Right cardiac atrium (tissue), 5 donors: Measurements from ENCODE around the gene NCOA1. TPM values are rescaled to one million over a fixed set of nuclear protein-coding genes. Genes with fewer than 3 reads are reported as not detected.

Source experiments
- ATAC-seq, 2 donors: fragments of 200-7000 bp; cut with Tn5 transposase; one replicate each; pipeline versions ENCODE4 v1.8.0 to v1.9.1; 2020; ENCODE audit warnings: moderate library complexity in 2 of 2, mild to moderate bottlenecking in 1 of 2
- DNase-seq, 3 donors: peaks; one replicate each; pipeline ENCODE4 v3.0.0-alpha.2; 2020
- H3K27ac ChIP-seq: one replicate; pipeline ENCODE4 v1.5.1; 2013; ENCODE audit warnings: mild to moderate bottlenecking, low read length, control low read depth, moderate library complexity
- H3K27me3 ChIP-seq: one replicate; pipeline ENCODE4 v1.6.1; 2013; ENCODE audit not compliant: control insufficient read depth, insufficient read depth
- H3K4me1 ChIP-seq: one replicate; pipeline ENCODE4 v1.6.1; 2013; ENCODE audit warnings: low read length; ENCODE audit not compliant: control insufficient read depth, insufficient read depth
- H3K4me3 ChIP-seq: one replicate; pipeline ENCODE4 v1.5.1; 2013; ENCODE audit warnings: low read length, control low read depth
- H3K9me3 ChIP-seq: one replicate; pipeline ENCODE4 v1.6.1; 2013; ENCODE audit warnings: low read length; ENCODE audit not compliant: control insufficient read depth
- WGBS: extraction: QIAGEN DNeasy Blood & Tissue Kit; methylation state at CpG from one replicate; pipeline ENCODE4 v1.1.7; 2013; 5-methylcytosine and 5-hydroxymethylcytosine counted together
- intact Hi-C, 4 donors: fragments of 100-400 bp; cut with DNase I; formaldehyde crosslinking; loops; one replicate each; pipeline versions ENCODE4 v1.11.0 to v1.14.0; 2022 to 2023
- polyA plus RNA-seq: library from polyadenylated mRNA; stranded (reverse); fragments of 200-250 nt; gene quantifications from one replicate; pipeline ENCODE4 v1.2.3, GENCODE V29; 2013
- total RNA-seq, 4 donors: library from RNA; stranded (reverse); fragmentation: NEBNext Ultra II Directional; extraction: Animal tissue kit (Norgen Biotek cat#: 25700); gene quantifications; one replicate each; pipeline ENCODE4 v1.2.1, GENCODE V29; 2021
- donor health status: healthy with polysubstance abuse.
- donor health status: DM: no; HTN: yes; CAD: no.
- donor health status: DM: no; HTN: no; CAD: no.
- donor health status: DM: no; HTN: yes; CAD: no; lungs with severe emphysema.
- donor health status: DM: yes; HTN: yes; CAD: no.

Gene NCOA1
- total and polyA plus RNA-seq, 5 donors, result 11.8 to 37.1 (median 34.6) TPM

DNA sequence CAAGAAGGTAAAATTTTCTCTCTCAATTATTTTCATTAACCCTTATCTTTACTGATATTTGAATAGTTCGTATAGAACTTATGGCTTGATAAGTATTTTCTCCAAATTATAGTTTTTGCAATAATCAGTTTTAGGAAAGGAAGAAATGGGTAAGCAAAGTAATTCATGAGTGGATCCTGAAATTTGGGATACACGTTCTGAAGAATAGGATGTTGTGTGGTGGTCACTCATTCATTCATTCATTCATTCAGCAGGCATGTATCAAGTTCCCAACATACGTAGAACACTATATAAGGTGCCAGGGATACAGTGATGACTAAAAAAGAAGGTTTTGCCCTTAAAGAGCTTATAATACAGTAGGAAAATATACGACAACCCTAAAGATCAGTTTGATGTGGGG, 206.7 kb downstream of the NCOA1 start:
- intact Hi-C loops, result loop anchor here in 1 of 4 donors (10.0 kb wide), 1 partner anchor 503 kb away; no protein-coding TSS in a partner anchor
- Histone ChIP-seq H3K27me3 (no peaks in the 10 kb centered on the region), H3K4me1 (no peaks in the 10 kb centered on the region), H3K27ac (no peak overlapping the region), H3K9me3 (no peaks in the 10 kb centered on the region), H3K4me3 (no peak overlapping the region)
- DNase-seq (no peak), ATAC-seq (no peak)
- WGBS, result 89% methylated on average over 4 of the region's 4 CpGs

DNA sequence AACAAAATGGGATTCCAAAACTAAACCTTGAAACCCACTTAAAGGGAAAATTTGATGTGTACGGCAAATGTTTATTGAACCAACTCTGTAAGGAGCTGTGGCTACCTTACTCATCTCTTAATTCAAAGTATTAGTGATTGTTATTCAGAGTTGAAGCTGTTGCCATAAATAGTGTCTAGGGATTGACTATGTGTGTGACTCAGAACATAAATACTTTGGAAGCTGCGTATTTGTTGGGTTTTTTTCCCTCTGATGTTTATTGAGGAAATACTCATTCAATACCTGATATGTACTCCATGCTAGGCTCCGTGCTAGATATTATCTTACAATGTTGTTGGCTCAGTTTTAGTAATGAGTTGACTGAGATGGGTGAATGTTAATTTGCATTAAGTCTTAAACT, 211.7 kb downstream of the NCOA1 start:
- DNase-seq, result no peak
- intact Hi-C loops, result no loop called here
- Histone ChIP-seq H3K4me1 (no peaks in the 10 kb centered on the region), H3K27ac (no peak overlapping the region), H3K4me3 (no peak overlapping the region), H3K9me3 (no peaks in the 10 kb centered on the region), H3K27me3 (no peaks in the 10 kb centered on the region)
- WGBS, result 81% methylated on average over 3 of the region's 3 CpGs
- no peak for ATAC-seq

DNA sequence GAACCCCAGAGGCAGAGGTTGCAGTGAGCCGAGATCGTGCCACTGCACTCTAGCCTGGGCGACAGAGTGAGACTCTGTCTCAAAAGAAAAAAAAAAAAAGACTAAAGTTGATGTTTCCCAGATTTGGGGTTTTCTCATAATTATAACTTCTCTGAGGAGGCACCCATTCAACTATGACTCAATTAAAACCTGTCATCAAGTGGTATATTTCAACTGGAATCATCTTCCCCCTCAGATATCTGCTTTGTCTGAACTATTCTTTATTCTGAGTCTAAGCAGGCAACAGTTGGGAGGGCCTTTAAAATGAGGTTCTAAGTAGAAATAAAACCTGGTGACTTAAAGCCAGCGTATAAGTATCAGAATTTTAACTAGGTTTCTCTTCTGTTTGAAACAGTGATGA, 213.6 kb downstream of the NCOA1 start:
- H3K27me3 ChIP-seq, result no peaks in the 10 kb centered on the region
- no peak overlapping the region for H3K4me3 ChIP-seq
- no peak overlapping the region for H3K27ac ChIP-seq
- WGBS, result 98% methylated on average over 4 of the region's 4 CpGs
- DNase-seq (no peak), ATAC-seq (no peak)
- H3K4me1 ChIP-seq, result no peaks in the 10 kb centered on the region
- intact Hi-C loops, result no loop called here
- no peaks in the 10 kb centered on the region for H3K9me3 ChIP-seq

DNA sequence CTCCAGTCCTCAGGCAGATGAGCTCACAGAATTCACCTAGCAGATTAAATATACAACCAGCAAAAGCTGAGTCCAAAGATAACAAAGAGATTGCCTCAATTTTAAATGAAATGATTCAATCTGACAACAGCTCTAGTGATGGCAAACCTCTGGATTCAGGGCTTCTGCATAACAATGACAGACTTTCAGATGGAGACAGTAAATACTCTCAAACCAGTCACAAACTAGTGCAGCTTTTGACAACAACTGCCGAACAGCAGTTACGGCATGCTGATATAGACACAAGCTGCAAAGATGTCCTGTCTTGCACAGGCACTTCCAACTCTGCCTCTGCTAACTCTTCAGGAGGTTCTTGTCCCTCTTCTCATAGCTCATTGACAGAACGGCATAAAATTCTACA, 216.1 kb downstream of the NCOA1 start:
- ATAC-seq (no peak), DNase-seq (no peak)
- Histone ChIP-seq H3K4me3 (no peak overlapping the region), H3K27me3 (no peaks in the 10 kb centered on the region), H3K27ac (no peak overlapping the region), H3K4me1 (no peaks in the 10 kb centered on the region), H3K9me3 (no peaks in the 10 kb centered on the region)
- 93% methylated on average over 3 of the region's 3 CpGs for WGBS
- intact Hi-C loops, result no loop called here

DNA sequence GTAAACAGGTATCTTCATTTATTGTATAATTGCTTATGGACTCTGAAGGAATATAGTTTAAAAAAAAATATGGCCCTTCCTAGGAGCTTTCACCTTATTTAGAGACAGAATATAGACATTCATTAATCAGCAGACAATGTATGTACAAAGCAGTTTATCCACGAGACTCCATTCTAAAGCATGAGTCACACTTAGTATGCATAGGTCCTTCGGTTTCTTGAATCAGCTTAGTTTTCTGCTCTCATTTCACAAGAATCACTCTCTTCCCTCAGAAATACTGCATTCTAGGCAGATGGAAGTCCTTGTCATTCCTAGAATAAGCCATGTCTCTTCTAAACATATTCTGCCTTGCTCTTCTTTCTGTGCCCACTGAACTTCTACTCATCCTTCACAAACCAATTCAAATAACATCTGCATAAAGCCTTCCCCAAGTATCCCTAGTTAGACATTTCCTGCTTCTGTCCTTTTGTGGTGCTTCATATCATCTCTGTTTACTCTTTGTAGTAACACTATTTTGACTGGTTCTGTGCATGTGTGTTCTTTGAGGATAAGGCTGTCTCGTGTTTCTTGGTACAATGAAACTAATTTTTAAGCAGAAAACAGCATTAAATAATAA, 217.6 kb downstream of the NCOA1 start:
- no peak overlapping the region for H3K4me3 ChIP-seq
- no peak overlapping the region for H3K27ac ChIP-seq
- 77% methylated on average over 3 of the region's 3 CpGs for WGBS
- H3K9me3 ChIP-seq, result no peaks in the 10 kb centered on the region
- ATAC-seq, result no peak
- no peaks in the 10 kb centered on the region for H3K27me3 ChIP-seq
- intact Hi-C loops, result no loop called here
- no peak for DNase-seq
- no peaks in the 10 kb centered on the region for H3K4me1 ChIP-seq

DNA sequence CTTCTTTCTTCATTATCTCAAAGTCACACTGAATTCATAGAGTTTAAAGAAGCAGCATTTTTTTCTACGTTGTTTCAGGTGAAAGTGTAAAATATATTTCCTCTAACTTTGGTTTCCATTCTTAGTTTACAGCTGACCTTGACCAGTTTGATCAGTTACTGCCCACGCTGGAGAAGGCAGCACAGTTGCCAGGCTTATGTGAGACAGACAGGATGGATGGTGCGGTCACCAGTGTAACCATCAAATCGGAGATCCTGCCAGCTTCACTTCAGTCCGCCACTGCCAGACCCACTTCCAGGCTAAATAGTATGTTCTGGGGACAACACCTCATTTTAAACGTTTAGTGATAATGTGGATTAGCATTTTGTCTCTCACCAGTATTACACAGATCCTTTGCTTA, 219.8 kb downstream of the NCOA1 start:
- 92% methylated on average over 6 of the region's 6 CpGs for WGBS
- no peaks in the 10 kb centered on the region for H3K27me3 ChIP-seq
- no peaks in the 10 kb centered on the region for H3K9me3 ChIP-seq
- ATAC-seq (no peak), DNase-seq (no peak)
- H3K27ac ChIP-seq, result no peak overlapping the region
- intact Hi-C loops, result no loop called here
- H3K4me3 ChIP-seq, result no peak overlapping the region
- no peaks in the 10 kb centered on the region for H3K4me1 ChIP-seq

DNA sequence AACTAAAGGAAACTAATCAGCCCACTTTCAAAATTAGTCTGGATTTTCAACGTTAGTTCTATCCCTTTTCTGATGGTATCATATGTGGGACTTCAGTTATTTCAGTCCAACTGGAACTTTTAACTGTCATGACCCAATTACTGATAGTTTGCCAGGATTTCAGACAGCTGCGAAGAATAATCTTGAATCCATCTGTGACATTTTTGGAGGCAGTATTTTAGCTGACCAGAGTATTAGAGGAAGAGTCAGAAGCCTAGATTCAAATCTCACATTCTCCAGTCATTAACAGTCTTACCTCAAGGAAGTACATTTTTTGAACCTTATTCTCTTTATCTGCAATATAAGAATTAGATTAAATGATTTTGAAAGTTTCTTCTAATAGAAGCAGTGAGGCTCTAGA, 220.8 kb downstream of the NCOA1 start:
- ATAC-seq (no peak), DNase-seq (no peak)
- WGBS, result 35% methylated on average over 2 of the region's 2 CpGs
- Histone ChIP-seq H3K27me3 (no peaks in the 10 kb centered on the region), H3K4me1 (no peaks in the 10 kb centered on the region), H3K27ac (no peak overlapping the region), H3K4me3 (no peak overlapping the region), H3K9me3 (no peaks in the 10 kb centered on the region)
- intact Hi-C loops, result no loop called here

DNA sequence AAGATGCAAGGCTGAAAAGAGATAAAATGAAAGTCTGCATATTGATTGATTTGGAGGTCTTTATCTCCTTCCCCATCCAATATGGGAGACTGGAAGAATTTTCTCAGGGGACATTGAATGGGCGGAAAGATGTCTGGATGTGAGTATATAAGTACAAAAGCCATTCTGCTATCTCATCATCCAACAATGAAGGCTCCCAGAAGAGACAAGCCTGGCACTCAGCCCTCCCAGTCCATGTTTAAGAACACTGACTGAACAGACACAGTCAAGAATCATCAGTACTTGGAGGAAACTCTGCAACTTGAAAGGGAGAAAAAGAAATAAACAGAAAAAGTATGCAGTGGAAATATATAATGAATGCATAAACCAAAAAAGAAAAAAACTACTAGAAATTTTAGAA, 221.2 kb downstream of the NCOA1 start:
- DNase-seq, result no peak
- WGBS, result 63% methylated on average over 1 of the region's 1 CpG
- H3K9me3 ChIP-seq, result no peaks in the 10 kb centered on the region
- H3K27ac ChIP-seq, result no peak overlapping the region
- H3K27me3 ChIP-seq, result no peaks in the 10 kb centered on the region
- no peaks in the 10 kb centered on the region for H3K4me1 ChIP-seq
- no peak overlapping the region for H3K4me3 ChIP-seq
- intact Hi-C loops, result no loop called here
- no peak for ATAC-seq

DNA sequence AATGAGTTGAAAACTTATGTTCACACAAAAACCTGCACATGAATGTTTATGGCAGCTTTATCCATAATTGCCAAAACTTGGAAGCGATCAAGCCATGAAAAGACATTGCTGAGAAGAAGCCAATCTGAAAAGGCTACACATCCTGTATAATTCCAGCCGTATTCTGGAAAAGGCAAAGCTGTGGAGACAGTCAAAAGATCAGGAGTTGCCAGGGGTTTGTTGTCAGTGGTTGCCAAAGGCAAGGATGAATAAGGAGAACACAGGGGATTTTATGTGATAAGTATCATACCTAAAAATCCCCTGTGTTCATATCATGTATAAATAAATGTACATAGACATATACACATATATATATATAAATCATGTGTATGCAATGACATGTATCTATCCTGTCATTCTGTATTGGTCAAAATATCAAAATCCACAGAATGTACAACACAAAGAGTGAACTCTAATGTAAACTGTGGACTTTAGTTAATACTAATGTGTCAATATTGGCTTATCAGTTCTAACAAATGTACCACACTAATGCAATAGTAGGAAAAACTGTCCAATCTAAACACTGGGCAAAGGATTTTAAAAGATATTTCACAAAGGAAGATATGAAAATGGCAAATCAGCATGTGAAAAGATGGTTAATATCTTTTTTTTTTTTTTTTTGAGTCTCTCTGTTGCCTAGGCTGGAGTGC, 226.4 kb downstream of the NCOA1 start:
- no peaks in the 10 kb centered on the region for H3K9me3 ChIP-seq
- H3K27me3 ChIP-seq, result no peaks in the 10 kb centered on the region
- intact Hi-C loops, result no loop called here
- H3K27ac ChIP-seq, result no peak overlapping the region
- DNase-seq, result no peak
- H3K4me1 ChIP-seq, result peaks cover 4% of the 10 kb centered on the region
- H3K4me3 ChIP-seq, result no peak overlapping the region
- no peak for ATAC-seq
- 94% methylated on average over 2 of the region's 2 CpGs for WGBS

DNA sequence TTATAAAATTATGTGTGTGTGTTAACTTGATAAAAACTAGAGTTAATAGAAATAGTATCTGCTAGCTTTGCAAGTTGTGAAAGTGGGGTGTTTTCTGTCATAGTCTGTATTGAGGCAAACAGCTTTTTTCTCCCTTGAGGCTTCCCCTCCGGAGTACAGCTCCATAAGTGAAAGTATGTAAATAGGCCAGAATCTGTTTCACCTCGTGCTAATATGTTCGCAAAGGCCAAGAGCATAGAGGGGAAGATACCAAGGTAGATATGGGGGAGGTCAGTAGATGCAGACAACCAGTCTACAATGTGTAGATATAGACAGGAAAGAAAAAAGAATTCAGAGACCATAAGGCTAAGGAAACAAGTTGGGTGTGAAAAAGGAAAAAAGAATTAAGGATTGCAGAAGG, 229.3 kb downstream of the NCOA1 start:
- intact Hi-C loops, result no loop called here
- 67% methylated on average over 3 of the region's 3 CpGs for WGBS
- Histone ChIP-seq H3K27me3 (no peaks in the 10 kb centered on the region), H3K4me3 (no peak overlapping the region), H3K4me1 (peaks cover 4% of the 10 kb centered on the region), H3K27ac (no peak overlapping the region), H3K9me3 (no peaks in the 10 kb centered on the region)
- DNase-seq (no peak), ATAC-seq (no peak)

DNA sequence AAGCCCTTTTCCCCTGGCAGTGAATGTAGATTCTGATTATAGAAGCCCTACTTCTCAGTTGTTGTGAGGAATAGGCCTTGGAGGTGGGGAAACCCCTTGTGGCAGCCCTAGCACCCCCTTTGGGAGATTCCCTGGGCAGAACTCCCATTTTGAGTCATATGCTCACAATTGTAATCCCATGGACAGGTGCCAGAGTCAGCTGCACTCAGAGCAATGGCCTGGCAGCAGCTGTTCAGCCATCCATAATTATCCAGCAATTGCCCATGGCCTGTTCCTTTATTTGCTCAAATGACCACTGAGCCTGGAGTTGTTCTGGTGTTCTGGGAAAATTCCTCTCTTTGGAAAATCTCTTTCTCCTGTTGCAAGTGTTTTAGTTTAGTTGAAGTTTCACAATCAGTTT, 230.4 kb downstream of the NCOA1 start:
- DNase-seq (peak; percentile 77 to 87 (median 84)), ATAC-seq (peak; percentile 89 to 95)
- peaks cover 4% of the 10 kb centered on the region for H3K4me1 ChIP-seq
- no peaks in the 10 kb centered on the region for H3K27me3 ChIP-seq
- H3K9me3 ChIP-seq, result no peaks in the 10 kb centered on the region
- H3K4me3 ChIP-seq, result no peak overlapping the region
- peak overlapping the region; percentile 20 for H3K27ac ChIP-seq
- intact Hi-C loops, result no loop called here
